Testis (tissue), 3 donors: Measurements from ENCODE around the gene NOX3. TPM values are rescaled to one million over a fixed set of nuclear protein-coding genes. Genes with fewer than 3 reads are reported as not detected.

ENCODE experiments used
- DNase-seq: peaks from one replicate; pipeline ENCODE4 v3.0.0-alpha.2; 2019
- H3K27ac ChIP-seq, 2 donors: fragments of 200-600 bp; sonication (generic); one replicate each; pipeline ENCODE4 v1.5.1; 2019
- H3K27me3 ChIP-seq: fragments of 200-600 bp; sonication (generic); one replicate; pipeline ENCODE4 v1.5.1; 2019
- H3K36me3 ChIP-seq: fragments of 200-600 bp; sonication (generic); one replicate; pipeline ENCODE4 v1.5.1; 2017; ENCODE audit warnings: low read depth; ENCODE audit errors: missing control alignments
- H3K4me1 ChIP-seq: fragments of 200-600 bp; sonication (generic); one replicate; pipeline ENCODE4 v1.5.1; 2019
- H3K4me3 ChIP-seq, 2 donors: fragments of 200-600 bp; sonication (generic); one replicate each; pipeline ENCODE4 v1.5.1; 2017 to 2019
- H3K9me3 ChIP-seq: fragments of 200-600 bp; sonication (generic); one replicate; pipeline ENCODE4 v1.5.1; 2017
- CTCF ChIP-seq, 3 experiments: fragments of 450-650 bp in 2 of 3; fragments of 200-600 bp in 1 of 3; sonication (generic) in 1 of 3; IDR thresholded peaks; one replicate each; pipeline ENCODE4 v1.5.1; 2016 to 2019; ENCODE audit warnings: antibody characterized with exemption in 3 of 3, mild to moderate bottlenecking in 2 of 3, moderate library complexity in 1 of 3
- POLR2A ChIP-seq: fragments of 450-650 bp; IDR thresholded peaks from one replicate; pipeline ENCODE4 v1.6.1; 2017; ENCODE audit warnings: antibody characterized with exemption, mild to moderate bottlenecking, moderate library complexity
- WGBS, 2 donors: methylation state at CpG; one replicate each; pipeline ENCODE4 v1.1.5; 2018; 5-methylcytosine and 5-hydroxymethylcytosine counted together
- intact Hi-C: fragments of 100-400 bp; cut with DNase I; formaldehyde crosslinking; loops from one replicate; pipeline ENCODE4 v1.15.1; 2023; ENCODE audit warnings: low total_unique reads
- polyA plus RNA-seq: library from polyadenylated mRNA; stranded (reverse); fragments of 350-450 nt; fragmentation: Illumina TruSeq; extraction: RNeasy Lipid Tissue Mini Kit (QIAGEN cat#74804); gene quantifications from one replicate; pipeline ENCODE4 v1.2.3, GENCODE V29; 2014; ENCODE audit warnings: low read depth, low replicate concordance; ENCODE audit not compliant: insufficient read depth
- total RNA-seq, 2 donors: library from RNA; depleted of rRNA; stranded (reverse); fragments of >200 nt; gene quantifications; one replicate each; pipeline ENCODE4 v1.2.3, GENCODE V29; 2016

The NOX3 gene
- total and polyA plus RNA-seq, 3 donors from 2014 or later, result not detected

GRCh38 chr6:155406801-155407200 is 48.8 kb downstream of the NOX3 start:
- H3K4me1 ChIP-seq, result no peaks in the 10 kb centered on the region
- TF ChIP-seq CTCF (IDR thresholded peaks at IDR 0.05) (no peak), POLR2A (no peak)
- no peak overlapping the region for H3K4me3 ChIP-seq
- no peaks in the 10 kb centered on the region for H3K27me3 ChIP-seq
- no peak for DNase-seq
- H3K36me3 ChIP-seq, result no peaks in the 10 kb centered on the region
- no peak overlapping the region for H3K27ac ChIP-seq
- intact Hi-C loops, result no loop called here
- WGBS, 2 donors, result 75 to 95% methylated on average over 1 of the region's 1 CpG
- no peaks in the 10 kb centered on the region for H3K9me3 ChIP-seq

GRCh38 chr6:155404937-155405336 is 50.7 kb downstream of the NOX3 start:
- TF ChIP-seq POLR2A (no peak), CTCF (IDR thresholded peaks at IDR 0.05) (no peak)
- Histone ChIP-seq H3K9me3 (no peaks in the 10 kb centered on the region), H3K36me3 (no peaks in the 10 kb centered on the region), H3K4me3 (no peak overlapping the region), H3K4me1 (no peaks in the 10 kb centered on the region), H3K27me3 (no peaks in the 10 kb centered on the region), H3K27ac (no peak overlapping the region)
- intact Hi-C loops, result no loop called here
- WGBS, 2 donors, result 82 to 90% methylated on average over 3 of the region's 3 CpGs
- no peak for DNase-seq

- 48 to 49% methylated on average over 7 of the region's 7 CpGs for WGBS, 2 donors
- H3K4me1 ChIP-seq, result no peaks in the 10 kb centered on the region
- TF ChIP-seq POLR2A (no peak), CTCF (IDR thresholded peaks at IDR 0.05) (no peak)
- peak overlapping the region; percentile 67 to 73 for H3K27ac ChIP-seq
- H3K9me3 ChIP-seq, result no peaks in the 10 kb centered on the region
- no peaks in the 10 kb centered on the region for H3K27me3 ChIP-seq
- intact Hi-C loops, result no loop called here
- no peaks in the 10 kb centered on the region for H3K36me3 ChIP-seq
- H3K4me3 ChIP-seq, result no peak overlapping the region
- peak; percentile 71 for DNase-seq
Measured at GRCh38 chr6:155402656-155403304, 52.9 kb downstream of the NOX3 start.

- no peaks in the 10 kb centered on the region for H3K27me3 ChIP-seq
- TF ChIP-seq CTCF (IDR thresholded peaks at IDR 0.05) (no peak), POLR2A (no peak)
- no peak overlapping the region for H3K27ac ChIP-seq
- intact Hi-C loops, result no loop called here
- no peaks in the 10 kb centered on the region for H3K4me1 ChIP-seq
- H3K36me3 ChIP-seq, result no peaks in the 10 kb centered on the region
- 34 to 50% methylated on average over 2 of the region's 2 CpGs for WGBS, 2 donors
- no peaks in the 10 kb centered on the region for H3K9me3 ChIP-seq
- no peak overlapping the region for H3K4me3 ChIP-seq
- DNase-seq, result no peak
Measured at GRCh38 chr6:155400654-155400965, 55.0 kb downstream of the NOX3 start.
